ENCODE measurements around the gene SLC4A9.

SLC4A9 gene

DNA sequence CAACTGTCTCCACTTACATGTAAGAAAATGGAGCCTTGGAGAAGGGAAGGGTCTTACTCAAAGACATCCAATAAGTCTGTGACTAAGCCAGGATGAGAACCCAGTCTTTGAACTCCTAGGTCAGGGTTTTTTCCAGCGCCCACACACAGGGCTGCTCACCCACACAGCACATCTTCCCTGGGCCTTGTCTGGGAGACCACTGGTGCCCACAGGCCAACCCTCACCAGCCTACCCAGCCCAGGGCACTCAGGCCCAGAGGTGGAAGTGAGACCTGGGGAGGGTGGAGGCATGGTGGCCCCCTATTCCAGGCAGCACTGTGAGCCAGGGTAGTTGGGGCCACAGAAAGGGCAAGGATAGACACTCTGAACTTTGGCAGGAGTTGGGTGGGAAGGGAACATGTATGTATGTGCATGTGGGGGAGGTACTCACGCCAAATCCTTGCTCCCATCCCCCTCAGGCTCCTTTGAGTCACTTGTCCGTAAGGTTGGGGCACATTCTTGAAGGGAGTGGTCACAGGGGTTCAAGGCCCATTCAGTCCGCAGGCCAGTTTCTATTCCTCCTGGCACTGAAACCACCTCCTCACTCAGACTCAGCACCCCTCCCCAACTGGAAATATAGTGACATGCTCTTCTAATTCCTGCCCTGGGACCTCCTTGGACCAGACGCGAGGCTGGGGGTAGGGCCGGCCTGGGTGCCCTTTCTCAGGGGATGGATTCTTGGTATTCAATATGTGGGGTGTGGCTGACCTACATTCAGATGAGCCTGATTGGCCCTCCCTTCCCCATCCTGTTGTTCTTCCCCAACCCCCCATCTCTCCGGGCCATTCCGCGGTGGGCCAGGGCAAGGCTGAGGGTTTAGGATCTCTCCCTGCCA lies 2.9 kb upstream of the SLC4A9 start:
- Histone ChIP-seq H3K9ac (ENCODE audit: low read length) (no peak overlapping the region), H4K20me1 (ENCODE audit: low read depth, low read length) (no peaks in the 10 kb centered on the region), H3K27ac (ENCODE audit: low read depth, low read length) (no peak overlapping the region), H3K4me3 (ENCODE audit: insufficient read depth, low read length, poor library complexity, severe bottlenecking) (no peak overlapping the region), H3K9me3 (ENCODE audit: insufficient read depth, low read length) (no peaks in the 10 kb centered on the region), H3K4me2 (ENCODE audit: low read depth, low read length, poor library complexity, severe bottlenecking) (no peak overlapping the region), H3K79me2 (ENCODE audit: insufficient read depth, low read length) (no peaks in the 10 kb centered on the region), H3F3A (ENCODE audit: insufficient read depth) (no peaks in the 10 kb centered on the region), H3K9me2 (replicated peaks; ENCODE audit: insufficient read depth, low read length) (no peaks in the 10 kb centered on the region), H2AFZ (ENCODE audit: low read depth, low read length, severe bottlenecking) (peak overlapping the region; percentile 20), H3K27me3 (ENCODE audit: low read length) (no peaks in the 10 kb centered on the region), H3K36me3 (ENCODE audit: low read length) (no peaks in the 10 kb centered on the region)
- TF ChIP-seq, protein P1, sequence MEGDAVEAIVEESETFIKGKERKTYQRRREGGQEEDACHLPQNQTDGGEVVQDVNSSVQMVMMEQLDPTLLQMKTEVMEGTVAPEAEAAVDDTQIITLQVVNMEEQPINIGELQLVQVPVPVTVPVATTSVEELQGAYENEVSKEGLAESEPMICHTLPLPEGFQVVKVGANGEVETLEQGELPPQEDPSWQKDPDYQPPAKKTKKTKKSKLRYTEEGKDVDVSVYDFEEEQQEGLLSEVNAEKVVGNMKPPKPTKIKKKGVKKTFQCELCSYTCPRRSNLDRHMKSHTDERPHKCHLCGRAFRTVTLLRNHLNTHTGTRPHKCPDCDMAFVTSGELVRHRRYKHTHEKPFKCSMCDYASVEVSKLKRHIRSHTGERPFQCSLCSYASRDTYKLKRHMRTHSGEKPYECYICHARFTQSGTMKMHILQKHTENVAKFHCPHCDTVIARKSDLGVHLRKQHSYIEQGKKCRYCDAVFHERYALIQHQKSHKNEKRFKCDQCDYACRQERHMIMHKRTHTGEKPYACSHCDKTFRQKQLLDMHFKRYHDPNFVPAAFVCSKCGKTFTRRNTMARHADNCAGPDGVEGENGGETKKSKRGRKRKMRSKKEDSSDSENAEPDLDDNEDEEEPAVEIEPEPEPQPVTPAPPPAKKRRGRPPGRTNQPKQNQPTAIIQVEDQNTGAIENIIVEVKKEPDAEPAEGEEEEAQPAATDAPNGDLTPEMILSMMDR (IDR thresholded peaks at IDR 0.05; ENCODE audit: insufficient read depth, low read length, poor library complexity, severe bottlenecking) = no peak
- no peak for TF ChIP-seq EZH2phosphoT487 (conservative IDR thresholded peaks at IDR 0.05; ENCODE audit: low read length)

DNA sequence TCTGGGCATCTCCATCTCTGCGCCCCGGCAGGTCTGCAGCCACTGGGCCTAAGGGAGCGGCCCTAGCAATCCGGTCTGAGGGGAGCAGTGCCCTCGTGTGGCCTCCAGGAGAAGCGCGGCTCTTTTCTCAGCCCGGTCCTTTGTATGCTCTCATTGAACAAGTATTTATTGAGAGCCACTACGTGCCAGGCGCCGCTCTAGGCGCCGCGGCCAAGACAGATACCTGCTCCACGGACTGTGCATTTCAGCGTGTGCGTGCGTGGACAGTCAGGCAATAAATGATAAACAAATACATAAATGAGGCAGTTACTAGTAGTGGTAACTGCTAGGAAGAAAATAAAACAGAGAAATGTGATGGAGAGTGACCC lies 2.3 kb upstream of the SLC4A9 start:
- Histone ChIP-seq H3K4me2 (ENCODE audit: low read depth, low read length, poor library complexity, severe bottlenecking) (no peak overlapping the region), H3K27me3 (ENCODE audit: low read length) (no peaks in the 10 kb centered on the region), H3K9me2 (replicated peaks; ENCODE audit: insufficient read depth, low read length) (no peaks in the 10 kb centered on the region), H3K36me3 (ENCODE audit: low read length) (no peaks in the 10 kb centered on the region), H3K79me2 (ENCODE audit: insufficient read depth, low read length) (no peaks in the 10 kb centered on the region), H3K9ac (ENCODE audit: low read length) (no peak overlapping the region), H3K9me3 (ENCODE audit: insufficient read depth, low read length) (no peaks in the 10 kb centered on the region), H2AFZ (ENCODE audit: low read depth, low read length, severe bottlenecking) (peak overlapping the region; percentile 20), H3K27ac (ENCODE audit: low read depth, low read length) (no peak overlapping the region), H4K20me1 (ENCODE audit: low read depth, low read length) (no peaks in the 10 kb centered on the region), H3K4me3 (ENCODE audit: insufficient read depth, low read length, poor library complexity, severe bottlenecking) (no peak overlapping the region), H3F3A (ENCODE audit: insufficient read depth) (no peaks in the 10 kb centered on the region)
- no peak for TF ChIP-seq EZH2phosphoT487 (conservative IDR thresholded peaks at IDR 0.05; ENCODE audit: low read length)
- TF ChIP-seq, protein P1 (IDR thresholded peaks at IDR 0.05; ENCODE audit: insufficient read depth, low read length, poor library complexity, severe bottlenecking) = peak; percentile 91

DNA sequence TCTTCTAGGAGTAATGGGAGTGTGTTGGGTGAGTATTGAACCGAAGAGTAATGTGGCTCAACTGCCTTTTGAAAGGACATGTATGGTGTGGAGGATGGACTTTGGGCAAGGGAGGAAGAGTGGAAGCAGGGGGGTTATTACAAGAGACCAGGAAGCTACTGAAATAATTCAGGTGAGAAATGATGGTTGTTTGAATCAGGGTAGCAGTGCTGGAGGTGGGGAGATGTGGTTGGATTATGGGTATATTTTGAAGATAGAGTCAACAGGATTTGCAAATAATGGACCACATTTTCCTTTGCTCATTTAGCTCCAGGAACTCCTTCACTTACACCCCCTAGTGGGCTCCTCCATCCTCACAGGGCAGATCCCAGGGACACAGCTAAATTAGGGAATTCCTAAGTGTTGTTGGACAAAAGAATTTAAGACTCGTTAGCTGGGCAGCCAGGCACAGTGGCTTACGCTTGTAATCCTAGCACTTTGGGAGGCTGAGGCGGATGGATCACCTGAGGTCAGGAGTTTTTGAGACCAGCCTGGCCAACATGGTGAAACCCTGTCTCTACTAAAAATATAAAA lies 1.2 kb upstream of the SLC4A9 start:
- H3K4me2 ChIP-seq (ENCODE audit: low read depth, low read length, poor library complexity, severe bottlenecking) = no peak overlapping the region
- H2AFZ ChIP-seq (ENCODE audit: low read depth, low read length, severe bottlenecking) = no peak overlapping the region
- no peaks in the 10 kb centered on the region for H3K36me3 ChIP-seq (ENCODE audit: low read length)
- no peaks in the 10 kb centered on the region for H3K9me2 ChIP-seq (replicated peaks; ENCODE audit: insufficient read depth, low read length)
- no peak for TF ChIP-seq EZH2phosphoT487 (conservative IDR thresholded peaks at IDR 0.05; ENCODE audit: low read length)
- TF ChIP-seq, protein P1 (IDR thresholded peaks at IDR 0.05; ENCODE audit: insufficient read depth, low read length, poor library complexity, severe bottlenecking) = no peak
- no peaks in the 10 kb centered on the region for H3K79me2 ChIP-seq (ENCODE audit: insufficient read depth, low read length)
- no peaks in the 10 kb centered on the region for H4K20me1 ChIP-seq (ENCODE audit: low read depth, low read length)
- H3K9ac ChIP-seq (ENCODE audit: low read length) = no peak overlapping the region
- no peak overlapping the region for H3K4me3 ChIP-seq (ENCODE audit: insufficient read depth, low read length, poor library complexity, severe bottlenecking)
- no peak overlapping the region for H3K27ac ChIP-seq (ENCODE audit: low read depth, low read length)
- no peaks in the 10 kb centered on the region for H3K27me3 ChIP-seq (ENCODE audit: low read length)
- H3F3A ChIP-seq (ENCODE audit: insufficient read depth) = no peaks in the 10 kb centered on the region
- no peaks in the 10 kb centered on the region for H3K9me3 ChIP-seq (ENCODE audit: insufficient read depth, low read length)

All from SU-DHL-6 (cell line).